Stimulated activated CD4-positive, alpha-beta T cell treated with anti-CD3 and anti-CD28 coated beads, Interleukin-15, amount 100 ng/mL, for 48 hours (primary cell): ENCODE measurements around the gene SORCS1.
"Not testable (repeated sequence)": the region's sequence is repeated elsewhere in the genome, so short reads cannot be mapped to it uniquely, and the experiment has no call there.

Experiments used
- DNase-seq, 2 donors: peaks; one replicate each; pipeline ENCODE4 v3.0.0-alpha.2; 2020; ENCODE audit warnings: low read depth in 2 of 2

SORCS1 gene

GRCh38 chr10:106947643-106948042, 216.9 kb downstream of the SORCS1 start:
- DNase-seq: no peak

GRCh38 chr10:106942035-106942662, 222.4 kb downstream of the SORCS1 start:
- no peak for DNase-seq

- no peak for DNase-seq
Measured at GRCh38 chr10:106941297-106942034, 223.0 kb downstream of the SORCS1 start.

- no peak for DNase-seq
Measured at GRCh38 chr10:106938513-106938912, 226.0 kb downstream of the SORCS1 start.

- no peak for DNase-seq
Measured at GRCh38 chr10:106935978-106936451, 228.5 kb downstream of the SORCS1 start.

- DNase-seq: no peak
Measured at GRCh38 chr10:106931853-106932249, 232.7 kb downstream of the SORCS1 start.

GRCh38 chr10:106931159-106931852, 233.2 kb downstream of the SORCS1 start:
- DNase-seq: no peak

GRCh38 chr10:106930751-106931150, 233.8 kb downstream of the SORCS1 start:
- no peak for DNase-seq

- no peak for DNase-seq
Measured at GRCh38 chr10:106929291-106929895, 235.1 kb downstream of the SORCS1 start.

- not testable (repeated sequence) for DNase-seq
Measured at GRCh38 chr10:106928151-106928550, 236.4 kb downstream of the SORCS1 start.

- DNase-seq: no peak
Measured at GRCh38 chr10:106925191-106925590, 239.3 kb downstream of the SORCS1 start.

- DNase-seq: no peak
Measured at GRCh38 chr10:106920538-106920937, 244.0 kb downstream of the SORCS1 start.

- no peak for DNase-seq
Measured at GRCh38 chr10:106919871-106920282, 244.6 kb downstream of the SORCS1 start.

GRCh38 chr10:106917452-106918055, 247.0 kb downstream of the SORCS1 start:
- no peak for DNase-seq

- DNase-seq: no peak
Measured at GRCh38 chr10:106914016-106914415, 250.5 kb downstream of the SORCS1 start.

GRCh38 chr10:106913348-106913747, 251.2 kb downstream of the SORCS1 start:
- DNase-seq: no peak

GRCh38 chr10:106911096-106911495, 253.4 kb downstream of the SORCS1 start:
- DNase-seq: no peak

GRCh38 chr10:106910666-106911065, 253.8 kb downstream of the SORCS1 start:
- DNase-seq: no peak

GRCh38 chr10:106908225-106908624, 256.3 kb downstream of the SORCS1 start:
- DNase-seq: no peak

- DNase-seq: no peak
Measured at GRCh38 chr10:106904209-106904608, 260.3 kb downstream of the SORCS1 start.

GRCh38 chr10:106903180-106903579, 261.3 kb downstream of the SORCS1 start:
- no peak for DNase-seq
